CD4-positive, alpha-beta T cell treated with Interleukin-17A for 1 hour (primary cell): ENCODE data around the gene GTF2F2.
A peak's percentile ranks its signal among the peaks of the same experiment; 100 is the strongest.

ENCODE experiments used
- DNase-seq: peaks from one replicate; pipeline ENCODE4 v3.0.0-alpha.2; 2020

Gene GTF2F2

GRCh38 chr13:45119991-45120864 lies at the start of gene GTF2F2:
GTF2F2 (plus strand) TSS chr13:45120510; CDS start chr13:45120656, 146 bp downstream.
- DNase-seq: peak; percentile 91

- DNase-seq: no peak
Measured at GRCh38 chr13:45073809-45074208, 46.5 kb upstream of the GTF2F2 start.

GRCh38 chr13:45074721-45075120 lies 45.6 kb upstream of the GTF2F2 start:
- no peak for DNase-seq

GRCh38 chr13:45078003-45078402 lies 42.3 kb upstream of the GTF2F2 start:
- DNase-seq: no peak

GRCh38 chr13:45082964-45083363 lies 37.3 kb upstream of the GTF2F2 start:
- DNase-seq: no peak

- no peak for DNase-seq
Measured at GRCh38 chr13:45084515-45084914, 35.8 kb upstream of the GTF2F2 start.

- DNase-seq: no peak
Measured at GRCh38 chr13:45086484-45086883, 33.8 kb upstream of the GTF2F2 start.

- DNase-seq: no peak
Measured at GRCh38 chr13:45092663-45093062, 27.6 kb upstream of the GTF2F2 start.

- DNase-seq: no peak
Measured at GRCh38 chr13:45100573-45101262, 19.6 kb upstream of the GTF2F2 start.

- DNase-seq: no peak
Measured at GRCh38 chr13:45101327-45102018, 18.8 kb upstream of the GTF2F2 start.

GRCh38 chr13:45102136-45102507 lies 18.2 kb upstream of the GTF2F2 start:
- no peak for DNase-seq

- no peak for DNase-seq
Measured at GRCh38 chr13:45103449-45103848, 16.9 kb upstream of the GTF2F2 start.

- no peak for DNase-seq
Measured at GRCh38 chr13:45104261-45104660, 16.0 kb upstream of the GTF2F2 start.

GRCh38 chr13:45105895-45106294 lies 14.4 kb upstream of the GTF2F2 start:
- DNase-seq: no peak

- no peak for DNase-seq
Measured at GRCh38 chr13:45107539-45107938, 12.8 kb upstream of the GTF2F2 start.

GRCh38 chr13:45108716-45109101 lies 11.6 kb upstream of the GTF2F2 start:
- DNase-seq: no peak

GRCh38 chr13:45109102-45109720 lies 11.1 kb upstream of the GTF2F2 start:
- no peak for DNase-seq

GRCh38 chr13:45113233-45114224 lies 6.8 kb upstream of the GTF2F2 start:
- no peak for DNase-seq

GRCh38 chr13:45119469-45119990 lies 780 bp upstream of the GTF2F2 start:
- peak; percentile 83 for DNase-seq

- peak; percentile 13 for DNase-seq
Measured at GRCh38 chr13:45120967-45121831, 889 bp downstream of the GTF2F2 start.

- DNase-seq: no peak
Measured at GRCh38 chr13:45122941-45123340, 2.6 kb downstream of the GTF2F2 start.
